ENCODE data around the gene TP53TG3D.
"Not testable (repeated sequence)": the region's sequence is repeated elsewhere in the genome, so short reads cannot be mapped to it uniquely, and the experiment has no call there.

TP53TG3D gene

GRCh38 chr16:32252986-32253385, at the start of gene TP53TG3D:
Gene TP53TG3D, plus strand, starts transcription at chr16:32253286. Its CDS starts 68 bp downstream, at chr16:32253354.
- DNase-seq (ENCODE audit: low read depth), result not testable (repeated sequence)

GRCh38 chr16:32253507-32253906, 421 bp downstream of the TP53TG3D start:
- not testable (repeated sequence) for DNase-seq (ENCODE audit: low read depth)

- peak; percentile 0 for DNase-seq (ENCODE audit: low read depth)
Measured at GRCh38 chr16:32261526-32261925, 8.4 kb downstream of the TP53TG3D start.

GRCh38 chr16:32263552-32263951, 10.5 kb downstream of the TP53TG3D start:
- not testable (repeated sequence) for DNase-seq (ENCODE audit: low read depth)

- DNase-seq (ENCODE audit: low read depth), result not testable (repeated sequence)
Measured at GRCh38 chr16:32281910-32282309, 28.8 kb downstream of the TP53TG3D start.

GRCh38 chr16:32283024-32283423, 29.9 kb downstream of the TP53TG3D start:
- not testable (repeated sequence) for DNase-seq (ENCODE audit: low read depth)

- DNase-seq (ENCODE audit: low read depth), result not testable (repeated sequence)
Measured at GRCh38 chr16:32283917-32284495, 30.9 kb downstream of the TP53TG3D start.

- DNase-seq (ENCODE audit: low read depth), result not testable (repeated sequence)
Measured at GRCh38 chr16:32284800-32285796, 32.0 kb downstream of the TP53TG3D start.

GRCh38 chr16:32286193-32286592, 33.1 kb downstream of the TP53TG3D start:
- DNase-seq (ENCODE audit: low read depth), result not testable (repeated sequence)

GRCh38 chr16:32287743-32288142, 34.7 kb downstream of the TP53TG3D start:
- DNase-seq (ENCODE audit: low read depth), result not testable (repeated sequence)

- not testable (repeated sequence) for DNase-seq (ENCODE audit: low read depth)
Measured at GRCh38 chr16:32289197-32289596, 36.1 kb downstream of the TP53TG3D start.

GRCh38 chr16:32302776-32303175, 49.7 kb downstream of the TP53TG3D start:
- not testable (repeated sequence) for DNase-seq (ENCODE audit: low read depth)

All from iris pigment epithelial cell (primary cell).